Measurements from ENCODE around the gene NEBL.

- no peak for TF ChIP-seq ZNF274 (IDR thresholded peaks at IDR 0.05; ENCODE audit: low read depth, low read length)
- TF ChIP-seq SUZ12 (IDR thresholded peaks at IDR 0.05; ENCODE audit: extremely low read depth, insufficient read depth, insufficient read length): no peak
- TF ChIP-seq YY1 (IDR thresholded peaks at IDR 0.05; ENCODE audit: insufficient read depth, insufficient read length): no peak
These were observed 18.8 kb downstream of the NEBL start for GRCh38 chr10:20877986-20878983.

Data from NT2/D1 (cell line).